Panc1 (cell line): Measurements from ENCODE around the gene MYO7A. TPM values are rescaled to one million over a fixed set of nuclear protein-coding genes. Genes with fewer than 3 reads are reported as not detected.

Experiments used
- ATAC-seq: fragments of 200-7000 bp; cut with Tn5 transposase; 2 replicates; pipeline ENCODE4 v1.9.1; 2020; ENCODE audit warnings: mild to moderate bottlenecking, moderate library complexity
- BruUV-seq: library from RNA; stranded (reverse); fragments of 400-500 nt; replicated peaks from 2 replicates; lab custom pipeline; 2021; lab: Mats Ljungman, UMichigan
- CTCF ChIA-PET: fragments of 300-600 bp; sonication (Branson Sonifier 250); formaldehyde crosslinking; loops from one replicate; lab custom pipeline; 2022; ENCODE audit warnings: antibody characterized with exemption; lab: Charles Lee
- POLR2A ChIA-PET: fragments of 300-600 bp; sonication (Branson Sonifier 250); formaldehyde crosslinking; loops from one replicate; lab custom pipeline; 2022; ENCODE audit warnings: antibody characterized with exemption; lab: Charles Lee
- DNase-seq: peaks from one replicate; pipeline ENCODE4 v3.0.0-alpha.2; 2010; ENCODE audit warnings: low read depth, low spot score
- H3K27ac ChIP-seq: 2 replicates; pipeline ENCODE4 v1.5.1; 2011; ENCODE audit warnings: mild to moderate bottlenecking, low read length, inconsistent platforms
- H3K27me3 ChIP-seq: fragments of 200-500 bp; sonication (Bioruptor generic); 2 replicates; pipeline ENCODE4 v1.6.0; 2014; ENCODE audit warnings: low read length, inconsistent platforms; ENCODE audit not compliant: control insufficient read depth, insufficient read depth
- H3K36me3 ChIP-seq: fragments of 200-500 bp; sonication (Bioruptor generic); 2 replicates; pipeline ENCODE4 v1.5.1; 2014; ENCODE audit warnings: inconsistent platforms, mild to moderate bottlenecking, low read length, moderate library complexity; ENCODE audit not compliant: control insufficient read depth, insufficient read depth
- H3K4me1 ChIP-seq: 2 replicates; pipeline ENCODE4 v1.5.1; 2011; ENCODE audit warnings: inconsistent platforms, mild to moderate bottlenecking, low read length, moderate library complexity; ENCODE audit not compliant: control insufficient read depth, insufficient read depth
- H3K4me3 ChIP-seq, 2 experiments: 2 replicates each; pipeline ENCODE4 v1.5.1; 2011 to 2012; ENCODE audit warnings: low read depth in 2 of 2, low read length in 2 of 2, mild to moderate bottlenecking in 2 of 2, inconsistent platforms in 1 of 2, moderate library complexity in 1 of 2
- H3K9me3 ChIP-seq: fragments of 200-500 bp; sonication (Bioruptor generic); 2 replicates; pipeline ENCODE4 v1.5.1; 2014; ENCODE audit warnings: low read depth, mild to moderate bottlenecking, inconsistent platforms, low read length, moderate library complexity; ENCODE audit not compliant: control insufficient read depth, insufficient read depth
- CTCF ChIP-seq: fragments of 450-650 bp; IDR thresholded peaks from 2 replicates; pipeline ENCODE4 v1.5.1; 2017; ENCODE audit warnings: mild to moderate bottlenecking
- POLR2AphosphoS5 ChIP-seq: IDR thresholded peaks from 2 replicates; pipeline ENCODE4 v1.6.1; 2012; ENCODE audit warnings: mild to moderate bottlenecking, low read depth, low read length, moderate library complexity
- REST ChIP-seq, 2 experiments: IDR thresholded peaks; 2 replicates each; pipeline ENCODE4 v1.6.1; 2011 to 2012; ENCODE audit warnings: low read depth in 2 of 2, control low read depth in 1 of 2, low read length in 1 of 2, mild to moderate bottlenecking in 1 of 2, moderate library complexity in 1 of 2; ENCODE audit not compliant: insufficient read depth in 1 of 2
- SIN3A ChIP-seq: IDR thresholded peaks from 2 replicates; pipeline ENCODE4 v1.6.1; 2012; ENCODE audit warnings: low read depth, mild to moderate bottlenecking, low read length, moderate library complexity, borderline replicate concordance; ENCODE audit not compliant: insufficient read depth
- TCF7L2 ChIP-seq: IDR thresholded peaks from 2 replicates; pipeline ENCODE4 v1.6.1; 2011; ENCODE audit warnings: mild to moderate bottlenecking, low read depth, low read length, inconsistent platforms
- in situ Hi-C: cut with HindIII; loops from 2 replicates; pipeline ENCODE4 v1.10.0; 2016; ENCODE audit warnings: low sequenced_read_pairs, low pct_unique_long_range_greater_than_20kb
- intact Hi-C: fragments of 100-400 bp; cut with micrococcal nuclease; formaldehyde crosslinking; loops from one replicate; pipeline ENCODE4 v1.10.0; 2022; ENCODE audit not compliant: unreplicated experiment
- total RNA-seq: library from RNA; stranded (reverse); gene quantifications from one replicate; pipeline ENCODE4 v1.2.1, GENCODE V29; 2021; ENCODE audit not compliant: unreplicated experiment

The MYO7A gene
- total RNA-seq, 1 experiment from 2014 or later = 1.3 TPM

DNA sequence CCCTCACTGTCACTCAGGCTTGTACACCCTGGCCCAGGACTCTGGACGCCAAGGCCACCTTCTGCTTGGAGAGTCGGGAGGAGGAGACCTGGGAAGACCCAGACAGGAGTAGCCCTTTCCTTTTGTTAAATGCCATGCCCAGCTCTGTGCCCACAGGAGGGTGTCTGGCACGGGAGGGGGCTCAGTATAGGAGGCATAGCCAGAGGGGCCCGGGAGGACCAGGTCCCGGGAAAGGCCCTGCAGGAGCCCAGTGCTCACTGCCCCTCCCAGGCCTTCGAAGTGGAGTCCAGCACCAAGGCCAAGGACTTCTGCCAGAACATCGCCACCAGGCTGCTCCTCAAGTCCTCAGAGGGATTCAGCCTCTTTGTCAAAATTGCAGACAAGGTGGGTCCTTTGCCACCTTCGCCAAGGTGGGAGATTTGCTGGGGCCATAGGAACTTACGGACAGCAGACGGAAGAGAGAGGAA is 79.0 kb downstream of the MYO7A start:
- Histone ChIP-seq H3K27me3 (no peaks in the 10 kb centered on the region), H3K9me3 (no peaks in the 10 kb centered on the region), H3K4me3 (no peak overlapping the region), H3K36me3 (no peaks in the 10 kb centered on the region), H3K4me1 (no peaks in the 10 kb centered on the region), H3K27ac (no peak overlapping the region)
- ChIA-PET CTCF (no interaction called here), POLR2A (no interaction called here)
- TF ChIP-seq POLR2AphosphoS5 (no peak), CTCF (no peak), TCF7L2 (no peak), SIN3A (no peak), REST (IDR thresholded peaks at IDR 0.05; ENCODE audit: insufficient read depth in 1 of 2, low read depth in 2 of 2, low read length in 1 of 2) (no peak)
- in situ Hi-C loops = no loop called here
- BruUV-seq = no TSS peak
- intact Hi-C loops = no loop called here
- ATAC-seq (no peak), DNase-seq (no peak)

- Histone ChIP-seq H3K27me3 (no peaks in the 10 kb centered on the region), H3K4me1 (no peaks in the 10 kb centered on the region), H3K36me3 (no peaks in the 10 kb centered on the region), H3K9me3 (no peaks in the 10 kb centered on the region), H3K27ac (no peak overlapping the region), H3K4me3 (no peak overlapping the region)
- intact Hi-C loops = no loop called here
- no peak for DNase-seq
- BruUV-seq = no TSS peak
- ATAC-seq = no peak
- ChIA-PET POLR2A (no interaction called here), CTCF (no interaction called here)
- in situ Hi-C loops = no loop called here
- no peak for TF ChIP-seq POLR2AphosphoS5
- TF ChIP-seq TCF7L2 = no peak
- TF ChIP-seq CTCF = no peak
Observed at GRCh38 chr11:77207618-77208313, 79.7 kb downstream of the MYO7A start.
